K562 (cell line): ENCODE data around the gene CEP57. TPM values are rescaled to one million over a fixed set of nuclear protein-coding genes. Genes with fewer than 3 reads are reported as not detected.
A peak's percentile ranks its signal among the peaks of the same experiment; 100 is the strongest.

Experiments
- ERF ChIP-seq: fragments of 450-650 bp; formaldehyde crosslinking; IDR thresholded peaks from 2 replicates; pipeline ENCODE4 v1.4.0; 2020; ENCODE audit warnings: mild to moderate bottlenecking, mixed read lengths
- FOXJ2 ChIP-seq: fragments of 200-800 bp; sonication (Bioruptor generic); IDR thresholded peaks from 2 replicates; pipeline ENCODE4 v1.6.1; 2016; ENCODE audit warnings: missing genetic modification characterization, missing compliant biosample characterization
- HCFC1 ChIP-seq: IDR thresholded peaks from 2 replicates; pipeline ENCODE4 v1.6.1; 2012; ENCODE audit warnings: low read depth, low read length, improper control_type of control experiment
- HDAC8 ChIP-seq: fragments of 450-650 bp; IDR thresholded peaks from 2 replicates; pipeline ENCODE4 v1.6.1; 2016; ENCODE audit warnings: mild to moderate bottlenecking, missing genetic modification characterization, moderate library complexity, missing compliant biosample characterization
- HNRNPH1 ChIP-seq: fragments of 200-400 bp; formaldehyde crosslinking; optimal IDR thresholded peaks from 2 replicates; pipeline ENCODE3; 2017; ENCODE audit warnings: low read depth, mild to moderate bottlenecking, low read length, moderate library complexity
- PHF20 ChIP-seq: fragments of 450-650 bp; IDR thresholded peaks from 2 replicates; pipeline ENCODE4 v1.6.1; 2018; ENCODE audit not compliant: partially characterized antibody
- RBM15 ChIP-seq: fragments of 200-400 bp; formaldehyde crosslinking; IDR thresholded peaks from 2 replicates; pipeline ENCODE4 v1.6.1; 2018; ENCODE audit warnings: mild to moderate bottlenecking, low read length, moderate library complexity; ENCODE audit not compliant: insufficient read depth
- ZEB2 ChIP-seq: fragments of 450-650 bp; IDR thresholded peaks from 2 replicates; pipeline ENCODE4 v1.6.1; 2016
- ZNF561 ChIP-seq: fragments of 450-650 bp; formaldehyde crosslinking; conservative IDR thresholded peaks from 2 replicates; pipeline ENCODE4 v1.4.0; 2020; ENCODE audit warnings: mild to moderate bottlenecking, moderate library complexity
- ZNF584 ChIP-seq: fragments of 200-800 bp; sonication (Bioruptor generic); IDR thresholded peaks from 2 replicates; pipeline ENCODE4 v1.6.1; 2016; ENCODE audit warnings: low read depth, mild to moderate bottlenecking, missing genetic modification characterization, missing compliant biosample characterization
- polyA plus RNA-seq, 8 experiments: library from polyadenylated mRNA; depleted of rRNA in 4 of 8; stranded (reverse) in 5 of 8; unstranded in 3 of 8; fragments of >200 nt; fragmentation: Nextera tagmentation in 2 of 8; fragmentation: Illumina TruSeq in 1 of 8; extraction: Ambion mirVana in 2 of 8; extraction: Trizol in 1 of 8; gene quantifications; 2 replicates each; pipeline versions ENCODE4 v1.2.1 to v1.2.3, GENCODE V29; 2011 to 2014; ENCODE audit warnings: inconsistent platforms in 1 of 8, missing spikeins in 1 of 8
- total RNA-seq, 7 experiments: library from RNA; depleted of rRNA in 6 of 7; stranded (reverse); fragments of >200 nt in 6 of 7; fragmentation: Illumina TruSeq in 2 of 7; extraction: Trizol in 2 of 7; gene quantifications; 2 replicates each; pipeline versions ENCODE4 v1.2.1 to v1.2.3, GENCODE V29; 2011 to 2021; ENCODE audit warnings: low replicate concordance in 1 of 7
- TF ChIP-seq, protein P1 (sequence below): sonication (generic); formaldehyde crosslinking; IDR thresholded peaks from 2 replicates; pipeline ENCODE4 v1.8.0; 2023; ENCODE audit warnings: mild to moderate bottlenecking, missing genetic modification reagents
- TF ChIP-seq, protein P2 (sequence below): fragments of 450-650 bp; formaldehyde crosslinking; IDR thresholded peaks from 2 replicates; pipeline ENCODE4 v1.4.0; 2022; ENCODE audit warnings: missing genetic modification characterization
- TF ChIP-seq, protein P3 (sequence below): fragments of 250-450 bp; sonication (Bioruptor Pico); IDR thresholded peaks from 2 replicates; pipeline ENCODE4 v1.5.0; 2021; ENCODE audit warnings: mild to moderate bottlenecking, moderate library complexity
- TF ChIP-seq, protein P4 (sequence below): sonication (generic); formaldehyde crosslinking; IDR thresholded peaks from 2 replicates; pipeline ENCODE4 v1.8.0; 2022; ENCODE audit warnings: missing genetic modification reagents, mild to moderate bottlenecking, borderline replicate concordance
- TF ChIP-seq, protein P5 (sequence below): fragments of 450-650 bp; formaldehyde crosslinking; IDR thresholded peaks from 2 replicates; pipeline ENCODE4 v1.4.0; 2020; ENCODE audit warnings: mild to moderate bottlenecking, moderate library complexity
- TF ChIP-seq, protein P6 (sequence below): sonication (generic); formaldehyde crosslinking; IDR thresholded peaks from 2 replicates; pipeline ENCODE4 v1.8.1; 2023; ENCODE audit warnings: mild to moderate bottlenecking, missing genetic modification reagents

CEP57 gene
- total and polyA plus RNA-seq, 9 of the 15 experiments (the other 6 are each of a cell fraction or from before 2014, with no cell fraction given): 25.1 to 88.1 (median 65.2) TPM

DNA sequence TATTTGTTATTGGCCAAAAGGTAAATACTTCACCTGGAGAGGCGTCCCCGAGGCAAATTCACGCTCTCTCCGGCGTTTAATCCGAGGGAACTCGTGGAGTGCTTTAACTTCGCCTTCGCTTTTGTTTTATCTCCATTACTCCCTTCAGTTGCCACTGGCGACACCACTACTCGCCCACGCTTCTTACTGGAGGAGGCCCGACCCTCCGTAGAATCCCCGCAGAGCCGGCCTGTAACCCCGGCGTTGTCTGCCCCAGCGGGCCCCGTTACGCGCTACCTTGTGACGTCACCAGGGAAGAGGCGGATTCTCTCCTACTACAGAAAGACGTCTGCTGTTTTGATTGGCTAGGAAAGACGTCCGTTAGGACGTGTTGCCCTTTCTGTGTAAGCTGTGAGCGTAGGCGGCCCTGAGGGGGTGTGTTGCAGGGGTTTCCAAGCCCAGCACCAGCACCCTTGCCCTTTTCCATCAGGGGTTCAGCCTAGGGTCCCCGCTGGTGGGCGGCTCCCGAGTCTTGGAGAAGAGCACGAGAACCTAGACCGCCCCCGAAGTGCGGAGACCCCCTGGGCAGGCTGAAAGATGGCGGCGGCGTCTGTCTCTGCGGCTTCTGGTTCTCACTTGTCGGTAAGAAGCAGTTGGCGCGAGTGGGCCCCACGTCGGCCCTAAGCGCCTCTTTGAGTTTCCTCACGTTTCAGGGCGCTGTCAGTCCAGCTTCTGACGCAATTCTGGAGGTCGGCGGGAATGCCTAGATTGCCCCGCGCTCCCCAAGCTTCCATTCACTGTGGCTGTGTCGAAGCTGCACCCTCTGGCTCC is at the start of gene CEP57 (continued):
- TF ChIP-seq, protein P1, sequence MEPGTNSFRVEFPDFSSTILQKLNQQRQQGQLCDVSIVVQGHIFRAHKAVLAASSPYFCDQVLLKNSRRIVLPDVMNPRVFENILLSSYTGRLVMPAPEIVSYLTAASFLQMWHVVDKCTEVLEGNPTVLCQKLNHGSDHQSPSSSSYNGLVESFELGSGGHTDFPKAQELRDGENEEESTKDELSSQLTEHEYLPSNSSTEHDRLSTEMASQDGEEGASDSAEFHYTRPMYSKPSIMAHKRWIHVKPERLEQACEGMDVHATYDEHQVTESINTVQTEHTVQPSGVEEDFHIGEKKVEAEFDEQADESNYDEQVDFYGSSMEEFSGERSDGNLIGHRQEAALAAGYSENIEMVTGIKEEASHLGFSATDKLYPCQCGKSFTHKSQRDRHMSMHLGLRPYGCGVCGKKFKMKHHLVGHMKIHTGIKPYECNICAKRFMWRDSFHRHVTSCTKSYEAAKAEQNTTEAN (CRISPR knock-in tag): 0 out of 2 replicates have a peak, but pooled peaks have one; percentile 27
- peak; percentile 37 for TF ChIP-seq PHF20
- TF ChIP-seq, protein P2, sequence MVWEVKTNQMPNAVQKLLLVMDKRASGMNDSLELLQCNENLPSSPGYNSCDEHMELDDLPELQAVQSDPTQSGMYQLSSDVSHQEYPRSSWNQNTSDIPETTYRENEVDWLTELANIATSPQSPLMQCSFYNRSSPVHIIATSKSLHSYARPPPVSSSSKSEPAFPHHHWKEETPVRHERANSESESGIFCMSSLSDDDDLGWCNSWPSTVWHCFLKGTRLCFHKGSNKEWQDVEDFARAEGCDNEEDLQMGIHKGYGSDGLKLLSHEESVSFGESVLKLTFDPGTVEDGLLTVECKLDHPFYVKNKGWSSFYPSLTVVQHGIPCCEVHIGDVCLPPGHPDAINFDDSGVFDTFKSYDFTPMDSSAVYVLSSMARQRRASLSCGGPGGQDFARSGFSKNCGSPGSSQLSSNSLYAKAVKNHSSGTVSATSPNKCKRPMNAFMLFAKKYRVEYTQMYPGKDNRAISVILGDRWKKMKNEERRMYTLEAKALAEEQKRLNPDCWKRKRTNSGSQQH (CRISPR knock-in tag): peak; percentile 8; the same call in 1 of the 2 replicates
- TF ChIP-seq, protein P3, sequence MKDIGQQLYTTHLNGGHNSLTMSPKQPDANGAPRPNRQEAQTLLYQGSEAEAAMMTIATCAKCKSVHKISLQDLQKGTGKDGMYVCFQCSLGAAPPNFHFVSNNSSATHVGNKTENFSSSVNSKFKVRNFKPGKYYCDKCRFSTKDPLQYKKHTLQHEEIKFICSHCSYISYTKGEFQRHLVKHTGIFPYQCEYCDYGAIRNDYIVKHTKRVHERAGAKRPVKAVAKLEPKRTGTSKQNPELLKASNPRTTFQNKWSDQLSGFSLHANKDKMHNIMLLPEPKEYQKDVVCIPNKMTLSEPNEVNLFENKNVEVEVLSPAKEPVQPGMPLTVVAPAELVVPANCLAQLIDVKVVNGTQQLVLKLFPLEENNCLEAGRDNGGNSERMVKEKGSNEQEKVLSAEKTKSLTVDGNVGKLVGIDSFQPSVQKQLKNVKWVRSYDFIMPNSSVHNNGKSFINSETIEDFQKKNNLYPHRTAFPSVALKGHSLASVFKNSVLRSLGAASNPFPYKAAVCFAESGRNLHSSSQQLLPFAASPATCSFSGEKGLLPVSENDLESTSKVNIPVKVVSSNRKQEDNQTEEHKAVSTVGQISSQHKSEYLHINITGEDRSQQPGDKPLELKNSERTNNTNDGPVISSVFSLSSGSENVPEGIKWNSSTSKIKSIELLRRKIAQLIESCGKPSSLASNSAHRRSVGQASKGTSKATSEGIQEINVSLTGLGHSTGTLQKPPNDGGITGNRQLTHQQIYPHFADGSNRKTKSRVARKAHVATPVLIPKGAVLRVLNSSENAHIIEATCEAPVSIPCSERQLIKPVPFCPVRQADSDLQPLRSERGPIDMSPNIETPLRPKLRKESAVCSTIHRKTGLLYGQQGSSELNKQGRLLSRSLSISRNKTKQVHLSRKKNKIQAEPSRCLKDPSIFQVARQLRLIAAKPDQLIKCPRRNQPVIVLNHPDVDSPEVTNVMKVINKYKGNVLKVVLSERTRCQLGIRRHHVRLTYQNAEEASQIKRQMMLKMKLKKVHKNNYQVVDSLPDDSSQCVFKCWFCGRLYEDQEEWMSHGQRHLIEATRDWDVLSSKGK (CRISPR knock-in tag): no peak
- TF ChIP-seq HCFC1: peak; percentile 39; the same call in 1 of the 2 replicates
- TF ChIP-seq, protein P4, sequence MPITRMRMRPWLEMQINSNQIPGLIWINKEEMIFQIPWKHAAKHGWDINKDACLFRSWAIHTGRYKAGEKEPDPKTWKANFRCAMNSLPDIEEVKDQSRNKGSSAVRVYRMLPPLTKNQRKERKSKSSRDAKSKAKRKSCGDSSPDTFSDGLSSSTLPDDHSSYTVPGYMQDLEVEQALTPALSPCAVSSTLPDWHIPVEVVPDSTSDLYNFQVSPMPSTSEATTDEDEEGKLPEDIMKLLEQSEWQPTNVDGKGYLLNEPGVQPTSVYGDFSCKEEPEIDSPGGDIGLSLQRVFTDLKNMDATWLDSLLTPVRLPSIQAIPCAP (CRISPR knock-in tag): no peak
- no peak for TF ChIP-seq ZEB2
- TF ChIP-seq ERF: no peak
- TF ChIP-seq, protein P5, sequence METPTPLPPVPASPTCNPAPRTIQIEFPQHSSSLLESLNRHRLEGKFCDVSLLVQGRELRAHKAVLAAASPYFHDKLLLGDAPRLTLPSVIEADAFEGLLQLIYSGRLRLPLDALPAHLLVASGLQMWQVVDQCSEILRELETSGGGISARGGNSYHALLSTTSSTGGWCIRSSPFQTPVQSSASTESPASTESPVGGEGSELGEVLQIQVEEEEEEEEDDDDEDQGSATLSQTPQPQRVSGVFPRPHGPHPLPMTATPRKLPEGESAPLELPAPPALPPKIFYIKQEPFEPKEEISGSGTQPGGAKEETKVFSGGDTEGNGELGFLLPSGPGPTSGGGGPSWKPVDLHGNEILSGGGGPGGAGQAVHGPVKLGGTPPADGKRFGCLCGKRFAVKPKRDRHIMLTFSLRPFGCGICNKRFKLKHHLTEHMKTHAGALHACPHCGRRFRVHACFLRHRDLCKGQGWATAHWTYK: 0 out of 2 replicates have a peak, but pooled peaks have one; percentile 16
- TF ChIP-seq ZNF561: no peak
- no peak for TF ChIP-seq HNRNPH1
- no peak for TF ChIP-seq RBM15
- TF ChIP-seq HDAC8 (tag): no peak
- TF ChIP-seq ZNF584 (CRISPR knock-in tag): 0 out of 2 replicates have a peak, but pooled peaks have one; percentile 57
- TF ChIP-seq, protein P6, sequence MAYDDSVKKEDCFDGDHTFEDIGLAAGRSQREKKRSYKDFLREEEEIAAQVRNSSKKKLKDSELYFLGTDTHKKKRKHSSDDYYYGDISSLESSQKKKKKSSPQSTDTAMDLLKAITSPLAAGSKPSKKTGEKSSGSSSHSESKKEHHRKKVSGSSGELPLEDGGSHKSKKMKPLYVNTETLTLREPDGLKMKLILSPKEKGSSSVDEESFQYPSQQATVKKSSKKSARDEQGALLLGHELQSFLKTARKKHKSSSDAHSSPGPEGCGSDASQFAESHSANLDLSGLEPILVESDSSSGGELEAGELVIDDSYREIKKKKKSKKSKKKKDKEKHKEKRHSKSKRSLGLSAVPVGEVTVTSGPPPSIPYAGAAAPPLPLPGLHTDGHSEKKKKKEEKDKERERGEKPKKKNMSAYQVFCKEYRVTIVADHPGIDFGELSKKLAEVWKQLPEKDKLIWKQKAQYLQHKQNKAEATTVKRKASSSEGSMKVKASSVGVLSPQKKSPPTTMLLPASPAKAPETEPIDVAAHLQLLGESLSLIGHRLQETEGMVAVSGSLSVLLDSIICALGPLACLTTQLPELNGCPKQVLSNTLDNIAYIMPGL (CRISPR knock-in tag): no peak
- no peak; the same call in 1 of the 2 replicates for TF ChIP-seq FOXJ2
